NK-92 treated with Interleukin-12 subunit alpha and Interleukin-12 subunit beta, amount 100 ng/mL, for 24 hours (cell line): Measurements from ENCODE around the gene KLF11.

ENCODE experiments used
- DNase-seq: peaks from one replicate; lab custom pipeline; 2025; lab: John Stamatoyannopoulos, UW

The KLF11 gene

DNA sequence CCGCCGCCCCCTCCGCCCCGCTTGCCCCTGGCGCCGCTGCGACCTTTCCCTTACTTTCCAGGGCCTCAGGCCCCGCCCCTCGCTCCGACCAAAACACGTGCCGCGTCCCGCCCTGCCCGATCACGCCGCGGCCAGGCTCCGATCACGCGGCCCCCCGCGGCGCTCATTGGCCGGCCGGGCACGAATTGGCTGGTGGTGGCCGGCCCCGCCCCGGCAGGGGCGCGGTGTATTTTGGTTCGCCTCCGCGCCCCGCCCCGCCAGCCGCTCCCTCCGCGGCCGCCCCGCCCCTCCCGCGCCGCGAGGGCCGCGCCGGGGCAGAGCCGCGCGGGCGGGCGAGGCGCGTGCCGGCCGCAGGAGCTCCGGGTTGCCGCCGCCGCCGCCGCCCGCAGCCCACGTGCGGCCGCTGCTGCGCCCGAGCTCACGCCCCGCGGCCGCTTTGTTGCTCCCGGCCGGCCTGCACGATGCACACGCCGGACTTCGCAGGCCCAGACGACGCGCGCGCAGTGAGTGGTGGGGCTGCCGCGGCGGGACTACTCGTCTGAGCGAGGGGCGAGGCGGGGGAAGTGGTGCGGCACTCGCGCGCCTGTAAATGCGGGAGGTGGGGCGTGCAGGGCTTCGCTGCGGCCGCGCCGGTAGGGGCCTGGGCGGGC lies at the start of gene KLF11:
Gene KLF11, plus strand, starts transcription at position 295 of the 650 bp plus-strand sequence. Its CDS starts 167 bp downstream, at position 462.
- DNase-seq: no peak

DNA sequence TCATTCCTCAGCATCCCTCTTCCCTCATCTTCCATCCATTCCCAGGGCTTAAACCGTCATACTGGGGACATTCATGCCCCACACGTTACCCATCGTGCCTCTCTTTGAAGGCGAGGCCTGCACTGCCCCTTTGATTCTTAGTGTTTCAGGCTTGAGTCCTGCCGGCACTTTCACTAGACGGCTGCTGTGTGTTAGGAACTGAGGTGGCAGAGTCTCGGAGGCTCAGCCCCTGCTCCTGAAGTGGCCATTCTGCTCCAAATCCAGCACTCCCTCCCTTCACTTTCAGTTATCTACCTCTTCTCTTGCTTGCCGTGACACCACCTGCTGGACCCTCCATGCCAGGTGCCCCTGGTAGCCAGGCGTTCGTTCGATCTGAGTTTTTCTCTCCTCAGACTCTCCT lies 48.9 kb upstream of the KLF11 start:
- DNase-seq: no peak

DNA sequence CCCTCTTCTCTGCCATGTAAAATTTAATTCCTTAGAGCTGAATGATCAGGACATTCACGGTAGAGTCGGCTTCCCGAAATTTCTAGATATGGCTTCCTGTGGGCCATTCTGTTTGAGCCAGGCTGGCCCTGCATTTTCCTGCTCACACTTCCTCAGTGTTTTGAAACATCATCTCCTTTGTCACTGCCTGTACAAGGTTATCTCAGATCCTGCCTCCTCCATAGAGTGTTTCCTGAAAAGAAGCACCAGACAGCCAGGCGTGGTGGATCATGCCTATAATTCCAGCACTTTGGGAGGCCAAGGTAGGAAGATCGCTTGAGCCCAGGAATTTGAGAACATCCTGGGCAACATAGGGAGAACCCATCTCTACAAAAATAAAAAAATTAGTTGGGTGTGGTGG lies 48.3 kb upstream of the KLF11 start:
- DNase-seq: no peak

DNA sequence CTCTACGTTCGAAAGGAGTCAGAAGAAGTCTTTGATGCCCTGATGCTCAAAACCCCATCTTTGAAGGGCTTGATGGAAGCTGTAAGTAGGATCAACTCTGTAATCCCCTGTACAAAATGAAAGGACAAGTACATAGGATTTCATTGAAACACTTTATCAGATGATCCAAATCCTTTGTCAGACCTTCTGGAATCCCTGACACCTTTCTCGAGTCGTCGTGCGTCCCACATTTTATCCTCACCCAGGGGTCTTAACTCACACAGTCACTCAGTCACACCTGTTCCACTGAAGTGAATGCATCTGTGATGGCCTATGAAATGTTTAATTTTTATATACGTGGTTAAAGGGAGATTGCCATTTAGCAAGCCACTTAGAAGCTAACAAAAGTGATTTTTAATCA lies 47.0 kb upstream of the KLF11 start:
- DNase-seq: no peak

DNA sequence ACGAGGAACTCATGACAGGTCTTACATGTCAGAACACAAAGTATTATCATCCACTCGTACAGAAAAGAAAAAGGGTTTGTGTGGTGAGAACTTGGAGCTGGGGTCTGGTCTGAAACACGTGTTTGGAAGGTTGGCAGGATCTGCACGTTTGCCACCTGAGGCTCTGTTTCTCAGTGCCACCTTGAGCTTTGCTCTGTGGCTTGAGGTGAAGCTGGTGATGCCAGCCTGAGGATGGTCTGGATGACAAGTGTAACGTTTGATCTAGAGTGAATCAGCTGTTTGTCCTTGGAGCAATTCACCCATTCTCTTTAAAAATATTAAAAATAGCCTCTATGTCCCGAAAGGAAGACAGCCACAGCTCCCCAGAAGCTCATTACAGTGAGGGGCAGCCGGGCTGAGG lies 45.4 kb upstream of the KLF11 start:
- no peak for DNase-seq

DNA sequence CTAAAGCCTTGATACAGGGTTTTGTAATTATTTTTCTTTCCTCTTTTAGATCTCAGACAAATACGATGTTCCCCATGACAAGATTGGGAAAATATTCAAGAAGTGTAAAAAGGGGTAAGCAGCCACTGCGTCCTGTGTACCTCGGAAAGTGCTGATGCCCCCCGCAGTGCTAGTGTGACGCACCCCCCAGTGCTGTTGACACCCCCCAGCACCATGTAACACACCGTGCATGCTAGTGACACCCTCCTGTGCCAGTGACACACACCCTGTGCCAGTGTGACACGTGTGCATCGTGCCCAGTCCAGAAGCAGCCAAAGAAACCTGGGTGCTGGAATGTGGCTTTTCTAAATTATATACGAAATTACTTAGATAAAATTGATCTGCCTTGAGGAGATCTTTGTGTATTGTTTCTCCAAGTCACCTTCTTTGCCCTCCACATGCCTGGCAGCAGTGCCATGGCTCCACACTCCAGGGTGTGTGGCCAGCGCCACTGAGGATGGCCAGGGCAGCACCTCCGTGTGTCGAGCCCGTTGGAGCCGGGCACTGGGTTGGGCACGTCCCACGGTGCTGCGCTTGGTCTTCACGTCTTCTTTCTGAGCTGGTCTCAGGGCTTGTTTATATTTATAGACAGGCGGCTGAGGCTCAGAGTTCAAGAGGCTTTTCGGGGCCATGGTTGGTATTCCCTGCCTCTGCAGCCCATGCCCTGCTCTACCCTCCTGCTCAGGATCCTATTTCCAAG lies 44.3 kb upstream of the KLF11 start:
- DNase-seq: no peak

DNA sequence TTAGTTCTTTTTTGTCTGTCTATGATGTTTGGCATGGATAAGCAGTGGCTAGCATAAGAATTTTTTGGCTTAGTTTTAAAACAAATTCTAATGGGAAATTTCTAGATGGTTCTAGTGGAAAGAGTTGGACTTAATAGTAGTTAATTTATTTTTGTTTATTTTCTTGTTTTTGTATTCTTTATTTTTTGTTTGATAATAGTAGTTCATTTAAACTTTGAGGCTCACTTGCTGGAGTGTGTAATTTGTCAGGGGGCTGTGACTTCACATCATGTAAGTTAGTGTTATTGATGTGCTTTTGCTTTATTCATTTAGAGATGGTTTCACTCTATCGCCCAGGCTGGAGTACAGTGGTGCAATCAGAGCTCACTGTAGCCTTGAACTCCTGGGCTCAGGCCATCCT lies 43.7 kb upstream of the KLF11 start:
- DNase-seq: no peak

DNA sequence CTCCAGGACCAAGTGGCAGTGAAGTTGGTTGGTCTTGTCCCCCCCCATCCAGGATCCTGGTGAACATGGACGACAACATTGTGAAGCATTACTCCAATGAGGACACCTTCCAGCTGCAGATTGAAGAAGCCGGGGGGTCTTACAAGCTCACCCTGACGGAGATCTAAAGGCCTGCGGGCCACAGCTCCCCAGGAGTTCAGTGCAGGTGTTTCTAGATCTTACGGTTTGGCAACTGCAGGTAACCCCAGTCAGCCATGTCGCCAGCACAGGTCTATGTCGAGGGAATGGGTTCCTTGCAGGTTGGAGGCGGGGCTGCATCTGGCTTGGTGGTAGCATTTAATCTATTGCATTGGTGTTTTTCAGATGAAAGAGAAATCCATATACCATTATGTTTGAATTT lies 42.8 kb upstream of the KLF11 start:
- no peak for DNase-seq

DNA sequence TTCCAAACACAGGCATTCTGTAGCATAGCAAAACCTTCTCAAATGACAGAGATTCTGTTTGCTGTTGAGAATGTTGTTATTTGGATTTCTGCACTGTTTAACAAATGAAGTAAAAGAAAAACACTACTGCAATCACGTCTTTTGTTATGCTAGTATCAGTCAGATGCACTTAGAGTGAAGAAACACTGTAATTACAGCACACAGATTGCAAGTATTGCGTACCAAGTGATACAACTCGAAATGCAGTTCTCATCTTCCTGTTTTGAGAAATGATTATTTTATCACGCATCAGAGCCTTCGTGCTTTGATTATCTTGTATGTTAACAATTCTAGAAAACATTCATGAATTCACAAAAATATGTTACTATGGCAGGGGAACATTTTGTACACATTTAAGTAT lies 41.8 kb upstream of the KLF11 start:
- no peak for DNase-seq

DNA sequence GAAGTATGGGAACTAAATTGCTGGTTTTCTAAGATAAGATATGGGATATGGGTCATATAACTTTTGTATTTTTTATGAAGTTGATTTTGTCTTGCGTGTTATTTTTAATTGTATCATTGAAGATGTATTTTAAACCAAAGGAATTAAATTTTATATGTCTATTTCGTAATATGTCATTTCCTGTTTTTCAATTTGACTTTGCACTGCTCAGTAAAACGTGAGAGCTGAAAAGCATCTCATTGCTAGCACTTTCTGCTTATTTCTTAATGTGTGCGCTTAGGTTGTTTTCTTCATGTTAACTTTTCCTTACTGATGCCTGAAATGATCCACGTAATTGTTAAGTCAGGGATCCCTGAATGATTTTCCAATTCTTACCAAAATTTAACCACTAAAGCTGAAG lies 41.2 kb upstream of the KLF11 start:
- no peak for DNase-seq

DNA sequence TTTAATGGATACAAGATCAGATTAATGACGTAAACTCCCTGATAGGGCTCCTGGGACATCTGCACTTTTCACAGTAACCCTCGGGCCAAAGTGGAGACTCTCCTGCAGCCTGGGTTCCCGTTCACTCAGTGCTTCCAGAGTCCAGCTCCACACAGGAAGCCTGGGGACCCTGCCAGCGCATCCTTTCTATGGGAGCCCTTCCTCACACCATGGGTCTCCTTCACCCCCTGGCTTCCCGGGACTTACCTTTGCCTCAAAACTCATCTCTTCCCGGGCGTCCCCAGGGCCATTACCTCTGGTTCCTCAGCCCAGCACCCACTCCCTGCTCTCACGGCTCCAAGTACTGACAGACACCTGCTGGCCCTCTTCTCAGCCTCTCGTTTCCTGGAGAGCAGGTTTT lies 40.7 kb upstream of the KLF11 start:
- no peak for DNase-seq

DNA sequence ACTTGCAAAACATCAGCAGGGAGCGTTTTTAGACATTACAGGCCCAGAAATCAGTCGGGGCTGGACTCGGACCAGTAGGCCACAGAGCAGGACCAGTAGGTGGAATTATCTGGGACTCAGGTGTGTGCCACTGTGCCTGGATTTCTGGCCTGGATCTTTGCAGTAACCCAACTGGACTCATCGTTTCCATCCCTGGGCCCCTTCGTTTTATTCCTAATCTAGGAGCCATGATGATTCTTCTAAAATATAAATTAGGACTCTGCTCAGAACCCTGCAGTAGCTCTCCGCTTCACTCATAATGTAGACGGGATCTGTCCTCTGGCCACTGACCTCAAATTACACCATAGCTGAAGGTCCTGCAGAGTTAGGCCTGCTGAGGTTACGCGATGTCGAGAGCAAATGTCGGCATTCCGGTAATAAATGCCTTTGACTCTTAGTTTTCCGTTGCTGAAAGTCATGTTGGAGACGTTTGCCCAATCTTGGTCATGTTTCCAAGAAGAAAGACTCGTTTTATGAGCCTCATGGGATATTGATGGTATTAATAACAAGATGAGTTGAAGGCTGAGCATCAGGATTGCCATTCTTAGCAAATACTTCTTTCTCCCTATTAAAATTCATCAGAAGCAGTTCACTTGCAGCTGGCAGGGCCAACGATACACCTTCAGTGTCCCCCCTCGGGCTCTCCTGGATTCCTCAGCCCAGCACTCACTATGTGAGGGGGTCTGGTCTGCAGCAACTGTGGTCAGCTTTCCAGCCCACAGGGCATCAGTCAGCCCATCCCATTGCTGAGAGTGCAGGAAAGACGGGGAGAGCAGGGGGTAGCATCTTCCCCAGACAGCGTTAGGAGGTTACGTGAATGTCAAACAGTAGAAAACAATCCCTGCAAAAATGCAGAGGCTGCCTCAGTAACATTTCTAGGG lies 39.9 kb upstream of the KLF11 start:
- DNase-seq: no peak

DNA sequence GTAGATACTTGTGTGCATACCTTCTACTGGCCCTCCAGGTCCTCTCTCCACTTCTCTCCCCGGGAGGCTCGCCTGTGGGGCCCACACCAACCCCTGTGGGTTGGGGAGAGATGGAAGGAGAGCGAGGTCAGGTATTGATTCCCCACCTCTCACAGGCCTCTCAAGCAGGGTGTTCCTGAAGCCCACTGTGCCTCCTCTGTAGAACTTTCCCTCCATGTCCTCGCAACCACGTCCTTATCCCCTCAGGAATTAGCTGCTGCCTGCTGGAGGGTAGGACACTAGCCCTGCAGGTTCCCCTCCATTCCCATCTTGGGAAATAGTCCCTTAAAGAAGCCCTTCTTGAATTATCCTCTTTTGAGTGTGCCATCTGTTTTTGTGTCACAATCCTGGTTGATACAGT lies 38.9 kb upstream of the KLF11 start:
- no peak for DNase-seq

DNA sequence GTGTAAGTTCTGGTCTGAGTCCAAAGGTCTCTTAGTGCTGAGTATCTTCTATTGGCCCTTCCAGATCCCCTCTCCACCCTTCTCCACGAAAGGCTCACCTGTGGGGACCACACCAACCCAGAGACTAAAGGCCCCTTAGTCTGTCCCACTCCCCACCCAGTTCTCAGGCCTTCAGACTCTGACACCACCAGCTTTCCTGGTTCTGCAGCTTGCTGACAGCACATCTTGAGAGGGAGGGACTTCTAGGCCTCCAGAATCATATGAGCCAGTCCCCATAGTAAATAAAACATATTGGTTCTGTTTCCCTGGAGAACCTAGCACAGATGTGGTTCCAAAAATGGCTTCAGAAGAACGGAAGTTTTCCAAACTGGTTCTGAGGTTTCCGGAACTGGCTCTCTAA lies 38.5 kb upstream of the KLF11 start:
- DNase-seq: no peak

DNA sequence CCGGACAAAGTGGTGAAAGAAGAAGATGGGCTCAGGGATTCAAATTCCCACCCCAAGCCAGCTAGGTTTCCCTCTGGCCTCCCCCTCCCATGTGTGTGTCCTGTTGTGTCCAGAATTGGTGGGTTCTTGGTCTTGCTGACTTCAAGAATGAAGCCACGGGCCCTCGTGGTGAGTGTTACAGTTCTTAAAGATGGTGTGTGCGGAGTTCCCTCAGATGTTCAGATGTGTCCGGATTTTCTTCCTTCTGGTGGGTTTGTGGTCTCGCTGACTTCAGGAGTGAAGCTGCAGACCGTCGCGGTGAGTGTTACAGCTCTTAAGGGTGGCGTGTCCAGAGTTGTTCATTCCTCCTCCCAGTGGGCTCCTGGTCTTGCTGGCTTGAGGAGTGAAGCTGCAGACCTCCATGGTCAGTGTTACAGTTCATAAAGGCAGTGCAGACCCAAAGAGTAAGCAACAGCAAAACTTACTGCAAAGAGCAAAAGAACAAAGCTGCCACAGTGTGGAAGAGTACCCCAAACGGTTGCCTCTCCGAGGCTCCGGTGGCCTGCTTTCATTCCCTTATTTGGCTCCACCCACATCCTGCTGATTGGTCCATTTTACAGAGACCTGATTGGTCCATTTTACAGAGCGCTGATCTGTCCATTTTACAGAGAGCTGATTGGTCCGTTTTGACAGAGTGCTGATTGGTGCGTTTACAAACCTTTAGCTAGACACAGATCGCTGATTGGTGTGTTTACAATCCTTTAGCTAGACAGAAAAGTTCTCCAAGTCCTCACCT lies 37.7 kb upstream of the KLF11 start:
- DNase-seq: no peak

DNA sequence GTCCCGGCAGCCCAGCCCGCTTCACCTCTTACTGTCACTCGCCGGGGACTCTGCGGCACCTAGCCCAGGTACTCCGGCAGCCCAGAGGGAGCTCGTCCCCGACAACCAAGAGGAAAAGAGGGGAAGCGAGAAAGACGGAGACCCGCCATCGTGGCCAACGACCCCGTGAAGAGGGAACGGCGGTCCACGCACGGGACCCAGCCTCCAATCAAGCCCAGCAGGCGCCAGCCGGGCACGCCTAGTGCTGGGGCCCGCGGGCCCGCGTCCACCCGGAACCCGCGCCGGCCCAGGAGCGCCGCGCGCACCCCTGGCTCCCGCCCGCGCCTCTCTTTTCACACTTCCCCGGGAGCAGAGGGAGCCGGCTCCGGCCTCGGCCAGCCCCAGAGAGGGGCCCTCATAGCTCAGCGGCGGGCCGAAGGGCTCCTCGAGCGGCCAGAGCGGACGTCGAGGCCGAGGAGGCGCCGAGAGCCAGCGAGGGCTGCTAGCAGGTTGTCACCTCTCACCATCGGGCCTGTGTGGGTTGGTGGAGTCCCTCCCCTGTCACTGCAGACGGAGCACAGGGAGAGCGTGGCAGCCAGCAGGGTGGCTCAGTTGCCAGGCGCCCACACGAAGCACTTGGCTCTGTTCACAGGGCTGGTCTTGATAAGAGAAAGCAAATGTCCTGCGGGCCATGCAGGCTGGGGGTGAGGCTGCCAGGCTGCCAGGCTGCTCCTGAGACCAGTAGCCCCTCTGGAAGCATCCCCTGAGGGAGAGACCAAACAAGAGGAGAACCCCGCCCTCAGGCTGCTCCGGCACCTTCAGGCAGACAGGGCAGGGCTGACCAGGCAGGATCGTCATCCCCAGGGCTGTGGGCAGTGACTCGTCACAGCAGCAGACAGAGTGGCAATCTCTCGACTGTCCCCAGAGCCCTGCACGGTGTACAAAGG lies 36.9 kb upstream of the KLF11 start:
- DNase-seq: no peak

DNA sequence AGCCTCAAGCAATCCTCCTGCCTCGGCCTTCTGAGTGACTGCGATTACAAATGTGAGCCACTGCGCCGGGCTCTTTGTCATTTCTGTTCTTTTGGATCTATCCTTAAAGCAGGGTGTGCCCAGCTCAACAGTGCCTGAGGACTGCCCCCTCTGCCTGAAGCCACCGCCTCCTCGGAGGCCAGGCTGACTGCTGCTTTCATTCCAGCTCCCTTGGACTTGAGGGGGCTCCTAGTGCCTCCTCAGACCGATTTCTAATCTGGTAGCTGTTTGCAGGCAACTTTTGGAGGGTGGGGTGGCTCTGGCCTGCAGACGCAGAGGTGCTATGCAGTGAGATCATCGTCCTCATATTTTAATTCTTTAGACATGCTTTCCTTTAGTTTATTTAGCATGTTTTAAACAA lies 35.9 kb upstream of the KLF11 start:
- DNase-seq: no peak

DNA sequence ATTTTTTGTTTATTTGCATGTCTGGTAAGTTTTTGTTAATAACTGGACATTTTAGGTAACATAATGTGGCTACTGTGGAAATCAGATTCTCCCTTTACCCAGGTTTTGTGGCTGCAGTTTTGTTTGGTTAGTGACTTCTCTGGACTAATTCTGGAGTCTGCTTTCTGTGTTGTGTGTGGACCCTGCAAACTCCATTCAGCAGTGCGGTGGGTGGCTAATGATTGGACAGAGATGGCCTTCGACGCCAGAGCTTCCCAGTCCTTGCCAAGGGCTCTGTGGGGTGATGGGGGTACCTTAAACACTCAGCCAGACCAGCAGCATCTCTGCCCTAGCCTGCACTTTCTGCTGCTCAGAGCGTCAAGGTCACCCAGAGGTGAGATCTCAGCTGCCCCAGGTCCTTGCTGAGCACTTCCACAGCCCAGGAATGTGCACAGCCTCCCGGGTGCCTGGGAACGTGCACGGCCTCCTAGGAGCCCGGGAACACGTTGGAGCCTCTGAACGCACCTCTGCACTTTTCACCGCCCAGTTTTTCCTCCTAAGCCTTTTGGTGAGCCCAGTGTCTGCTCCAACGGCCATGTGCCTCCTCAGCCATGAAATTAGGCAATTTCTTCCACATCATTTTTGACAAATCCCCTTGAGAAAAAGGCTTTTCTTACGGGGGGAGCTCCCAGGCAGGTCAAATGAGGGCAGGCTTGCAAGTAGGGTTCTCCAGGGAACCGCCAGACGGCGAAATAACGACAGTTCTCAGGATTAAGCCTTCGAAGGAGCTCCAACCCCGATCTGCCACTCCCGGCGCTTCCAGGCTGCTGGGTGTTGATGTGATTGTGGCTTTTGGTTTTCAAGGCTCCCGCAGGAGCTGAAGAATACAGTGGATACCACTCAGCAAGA lies 35.2 kb upstream of the KLF11 start:
- DNase-seq: no peak

DNA sequence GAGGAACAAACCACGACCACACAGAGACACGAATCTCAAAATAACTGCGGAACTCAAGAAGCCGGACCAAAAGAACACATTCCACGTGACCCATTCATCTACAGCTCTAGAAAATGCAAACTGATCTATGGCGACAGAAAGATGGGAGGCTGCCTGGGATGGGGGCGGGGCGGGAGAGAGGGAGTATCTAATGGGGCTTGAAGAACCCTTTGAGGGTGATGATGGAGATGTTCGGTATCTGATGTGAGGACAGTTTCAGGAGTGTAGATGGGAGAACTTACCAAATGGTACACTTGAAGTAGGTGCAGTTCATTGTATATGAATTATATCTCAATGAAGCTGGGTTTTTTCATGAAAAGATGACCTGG lies 34.6 kb upstream of the KLF11 start:
- no peak for DNase-seq

DNA sequence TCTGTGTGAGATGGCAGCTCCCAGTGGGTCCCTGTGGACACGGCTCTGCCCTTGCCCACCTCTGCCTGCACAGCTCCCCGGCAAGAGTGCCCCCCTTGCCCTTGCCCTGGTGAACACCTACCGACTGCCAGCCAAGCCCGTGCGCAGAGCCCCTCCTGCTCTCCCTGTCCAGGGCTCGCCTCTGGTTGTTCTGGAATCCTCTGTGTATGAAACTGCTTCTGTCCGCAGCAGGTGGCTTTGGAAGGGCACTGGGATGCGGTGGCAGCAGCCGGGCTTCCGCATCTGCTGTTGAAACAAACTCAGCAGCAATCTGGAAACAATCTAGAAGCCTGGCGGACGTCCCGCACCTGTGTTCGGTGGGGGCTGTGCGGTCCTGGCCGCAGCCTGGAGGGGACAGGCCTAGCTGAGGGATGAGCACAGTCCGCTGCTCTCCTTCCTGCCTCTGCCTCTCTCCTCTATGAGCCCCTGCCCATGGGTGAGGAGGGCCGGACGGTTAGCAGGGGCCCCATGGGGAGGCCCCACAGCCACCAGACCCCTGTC lies 34.0 kb upstream of the KLF11 start:
- DNase-seq: no peak
